K562 (cell line): ENCODE results near the gene EPB41L4B. TPM values are rescaled to one million over a fixed set of nuclear protein-coding genes. Genes with fewer than 3 reads are reported as not detected.

Source experiments
- CHCHD3 ChIP-seq: fragments of 250-450 bp; sonication (Bioruptor Pico); IDR thresholded peaks from 2 replicates; pipeline ENCODE4 v2.1.2; 2022; ENCODE audit warnings: mild to moderate bottlenecking
- CREB1 ChIP-seq, 2 experiments: sonication (generic) in 1 of 2; formaldehyde crosslinking in 1 of 2; IDR thresholded peaks; 2 replicates each; pipeline versions ENCODE4 v1.6.1 to v1.8.0; 2012 to 2022; ENCODE audit warnings: inconsistent platforms in 1 of 2, mild to moderate bottlenecking in 1 of 2, missing genetic modification reagents in 1 of 2, moderate library complexity in 1 of 2
- DPF2 ChIP-seq: fragments of 450-650 bp; IDR thresholded peaks from 2 replicates; pipeline ENCODE4 v1.6.1; 2016
- ETV6 ChIP-seq, 3 experiments: fragments of 150-350 bp in 1 of 3; sonication (generic) in 1 of 3; formaldehyde crosslinking in 1 of 3; IDR thresholded peaks; 2 replicates each; pipeline versions ENCODE4 v1.6.1 to v1.8.0; 2014 to 2022; ENCODE audit warnings: borderline replicate concordance in 2 of 3, low read depth in 2 of 3, antibody characterized with exemption in 1 of 3, low read length in 1 of 3, mild to moderate bottlenecking in 1 of 3, missing genetic modification reagents in 1 of 3
- FUS ChIP-seq: fragments of 200-400 bp; formaldehyde crosslinking; optimal IDR thresholded peaks from 2 replicates; pipeline ENCODE3; 2017; ENCODE audit warnings: low read depth, low read length
- GABPB1 ChIP-seq: sonication (generic); formaldehyde crosslinking; IDR thresholded peaks from 2 replicates; pipeline ENCODE4 v1.8.0; 2022; ENCODE audit warnings: mild to moderate bottlenecking, missing genetic modification reagents
- IFI16 ChIP-seq: fragments of 250-450 bp; sonication (Bioruptor Pico); IDR thresholded peaks from 2 replicates; pipeline ENCODE4 v2.1.2; 2022; ENCODE audit warnings: mild to moderate bottlenecking, inconsistent platforms
- KDM1A ChIP-seq, 2 experiments: fragments of 450-650 bp; IDR thresholded peaks; 2 replicates each; pipeline ENCODE4 v1.6.1; 2016; ENCODE audit warnings: mild to moderate bottlenecking in 2 of 2
- KLF16 ChIP-seq: IDR thresholded peaks from 2 replicates; pipeline ENCODE4 v1.6.1; 2016; ENCODE audit warnings: antibody characterized with exemption
- NCOA4 ChIP-seq: fragments of 450-650 bp; IDR thresholded peaks from 2 replicates; pipeline ENCODE4 v1.6.1; 2018; ENCODE audit warnings: mild to moderate bottlenecking; ENCODE audit not compliant: partially characterized antibody
- REST ChIP-seq, 2 experiments: fragments of 450-650 bp; formaldehyde crosslinking in 1 of 2; IDR thresholded peaks; 2 replicates each; pipeline versions ENCODE4 v1.4.0 to v1.6.1; 2014 to 2020; ENCODE audit warnings: mild to moderate bottlenecking in 2 of 2, borderline replicate concordance in 1 of 2, low read depth in 1 of 2
- SMARCA4 ChIP-seq: fragments of 450-650 bp; IDR thresholded peaks from 2 replicates; pipeline ENCODE4 v1.6.1; 2016
- TCF3 ChIP-seq: sonication (generic); formaldehyde crosslinking; IDR thresholded peaks from 2 replicates; pipeline ENCODE4 v1.4.0; 2020; ENCODE audit warnings: mild to moderate bottlenecking, missing genetic modification reagents
- ZBTB1 ChIP-seq: sonication (generic); formaldehyde crosslinking; IDR thresholded peaks from 2 replicates; pipeline ENCODE4 v1.8.1; 2023; ENCODE audit warnings: missing genetic modification reagents, low read depth, mild to moderate bottlenecking, borderline replicate concordance
- ZFP36 ChIP-seq: fragments of 150-350 bp; IDR thresholded peaks from 2 replicates; pipeline ENCODE4 v1.6.1; 2018; ENCODE audit warnings: low read length, low read depth; ENCODE audit not compliant: partially characterized antibody
- ZNF239 ChIP-seq: fragments of 250-450 bp; sonication (Bioruptor Pico); IDR thresholded peaks from 2 replicates; pipeline ENCODE4 v1.4.0; 2020; ENCODE audit warnings: mild to moderate bottlenecking
- ZNF699 ChIP-seq: fragments of 250-450 bp; sonication (Bioruptor Pico); IDR thresholded peaks from 2 replicates; pipeline ENCODE4 v1.8.0; 2021; ENCODE audit warnings: mild to moderate bottlenecking, moderate library complexity; ENCODE audit not compliant: insufficient replicate concordance
- polyA plus RNA-seq, 8 experiments: library from polyadenylated mRNA; depleted of rRNA in 4 of 8; stranded (reverse) in 5 of 8; unstranded in 3 of 8; fragments of >200 nt; fragmentation: Nextera tagmentation in 2 of 8; fragmentation: Illumina TruSeq in 1 of 8; extraction: Ambion mirVana in 2 of 8; extraction: Trizol in 1 of 8; gene quantifications; 2 replicates each; pipeline versions ENCODE4 v1.2.1 to v1.2.3, GENCODE V29; 2011 to 2014; ENCODE audit warnings: inconsistent platforms in 1 of 8, missing spikeins in 1 of 8
- total RNA-seq, 7 experiments: library from RNA; depleted of rRNA in 6 of 7; stranded (reverse); fragments of >200 nt in 6 of 7; fragmentation: Illumina TruSeq in 2 of 7; extraction: Trizol in 2 of 7; gene quantifications; 2 replicates each; pipeline versions ENCODE4 v1.2.1 to v1.2.3, GENCODE V29; 2011 to 2021; ENCODE audit warnings: low replicate concordance in 1 of 7
- TF ChIP-seq, protein P1 (sequence below): sonication (generic); formaldehyde crosslinking; IDR thresholded peaks from 2 replicates; pipeline ENCODE4 v1.8.0; 2023; ENCODE audit warnings: mild to moderate bottlenecking, missing genetic modification reagents
- TF ChIP-seq, protein P2 (sequence below): fragments of 450-650 bp; IDR thresholded peaks from 2 replicates; pipeline ENCODE4 v1.6.1; 2016

EPB41L4B gene
- total and polyA plus RNA-seq, 9 of the 15 experiments (the other 6 are each of a cell fraction or from before 2014, with no cell fraction given), result 0.09 to 0.38 (median 0.21) TPM

DNA sequence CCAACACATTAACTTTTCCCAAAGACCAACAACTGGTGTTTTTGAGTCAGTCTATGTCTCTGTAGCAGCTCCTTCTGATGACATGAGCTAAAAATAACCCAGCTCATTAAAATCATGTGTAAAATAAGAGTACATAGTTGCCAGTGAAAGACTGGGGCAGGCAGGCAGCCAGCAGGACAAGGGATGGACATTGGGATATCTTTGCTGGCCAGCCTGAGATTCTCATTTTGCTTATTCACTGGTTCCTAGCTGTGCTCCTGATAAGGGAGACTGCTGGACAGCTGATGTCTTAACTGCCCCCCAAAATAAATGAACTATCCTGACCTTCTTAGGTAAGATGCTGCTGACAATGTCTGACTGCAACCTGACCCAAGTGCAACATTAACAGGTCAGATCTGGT, 33.9 kb downstream of the EPB41L4B start (continued):
- TF ChIP-seq REST (IDR thresholded peaks at IDR 0.05; ENCODE audit: borderline replicate concordance), result 0 out of 2 replicates have a peak, but pooled peaks have one; percentile 24
- no peak for TF ChIP-seq REST (CRISPR knock-in tag; IDR thresholded peaks at IDR 0.05; ENCODE audit: low read depth)
- peak; percentile 57 to 70; a peak in 2 of 4 replicates for TF ChIP-seq KDM1A (IDR thresholded peaks at IDR 0.05)
- TF ChIP-seq ZNF239 (CRISPR knock-in tag), result no peak
- TF ChIP-seq SMARCA4, result peak; percentile 81
- TF ChIP-seq FUS, result no peak
- TF ChIP-seq ZFP36, result no peak
- no peak for TF ChIP-seq CREB1 (IDR thresholded peaks at IDR 0.05)
- no peak for TF ChIP-seq CREB1 (CRISPR knock-in tag; IDR thresholded peaks at IDR 0.05)
- TF ChIP-seq, protein P1, sequence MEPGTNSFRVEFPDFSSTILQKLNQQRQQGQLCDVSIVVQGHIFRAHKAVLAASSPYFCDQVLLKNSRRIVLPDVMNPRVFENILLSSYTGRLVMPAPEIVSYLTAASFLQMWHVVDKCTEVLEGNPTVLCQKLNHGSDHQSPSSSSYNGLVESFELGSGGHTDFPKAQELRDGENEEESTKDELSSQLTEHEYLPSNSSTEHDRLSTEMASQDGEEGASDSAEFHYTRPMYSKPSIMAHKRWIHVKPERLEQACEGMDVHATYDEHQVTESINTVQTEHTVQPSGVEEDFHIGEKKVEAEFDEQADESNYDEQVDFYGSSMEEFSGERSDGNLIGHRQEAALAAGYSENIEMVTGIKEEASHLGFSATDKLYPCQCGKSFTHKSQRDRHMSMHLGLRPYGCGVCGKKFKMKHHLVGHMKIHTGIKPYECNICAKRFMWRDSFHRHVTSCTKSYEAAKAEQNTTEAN, result no peak
- TF ChIP-seq GABPB1 (CRISPR knock-in tag), result no peak
- no peak for TF ChIP-seq ZNF699 (CRISPR knock-in tag)
- no peak for TF ChIP-seq CHCHD3 (CRISPR knock-in tag)
- TF ChIP-seq ETV6 (IDR thresholded peaks at IDR 0.05; ENCODE audit: borderline replicate concordance in 1 of 2, low read depth in 2 of 2, low read length in 1 of 2), result no peak
- no peak for TF ChIP-seq ETV6 (CRISPR knock-in tag; IDR thresholded peaks at IDR 0.05; ENCODE audit: borderline replicate concordance)
- TF ChIP-seq ZBTB1, result no peak
- TF ChIP-seq, protein P2, sequence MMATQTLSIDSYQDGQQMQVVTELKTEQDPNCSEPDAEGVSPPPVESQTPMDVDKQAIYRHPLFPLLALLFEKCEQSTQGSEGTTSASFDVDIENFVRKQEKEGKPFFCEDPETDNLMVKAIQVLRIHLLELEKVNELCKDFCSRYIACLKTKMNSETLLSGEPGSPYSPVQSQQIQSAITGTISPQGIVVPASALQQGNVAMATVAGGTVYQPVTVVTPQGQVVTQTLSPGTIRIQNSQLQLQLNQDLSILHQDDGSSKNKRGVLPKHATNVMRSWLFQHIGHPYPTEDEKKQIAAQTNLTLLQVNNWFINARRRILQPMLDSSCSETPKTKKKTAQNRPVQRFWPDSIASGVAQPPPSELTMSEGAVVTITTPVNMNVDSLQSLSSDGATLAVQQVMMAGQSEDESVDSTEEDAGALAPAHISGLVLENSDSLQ, result 0 out of 2 replicates have a peak, but pooled peaks have one; percentile 25
- peak; percentile 64; the same call in 1 of the 2 replicates for TF ChIP-seq KLF16
- TF ChIP-seq DPF2, result peak; percentile 84
- TF ChIP-seq IFI16 (CRISPR knock-in tag), result no peak
- peak; percentile 96 for TF ChIP-seq TCF3 (CRISPR knock-in tag)
- no peak for TF ChIP-seq NCOA4
